Ishikawa (cell line): ENCODE measurements around the gene PCID2.

Experiments
- CREB1 ChIP-seq: IDR thresholded peaks from 2 replicates; pipeline ENCODE4 v1.6.1; 2012; ENCODE audit warnings: low read depth
- EP300 ChIP-seq: IDR thresholded peaks from 2 replicates; pipeline ENCODE4 v1.6.1; 2012; ENCODE audit warnings: borderline replicate concordance

GRCh38 chr13:113168211-113168610, 40.3 kb downstream of the PCID2 start:
- no peak for TF ChIP-seq CREB1
- TF ChIP-seq EP300, result no peak
